Vagina (tissue), 2 donors: ENCODE data around the gene NEDD4L.

ENCODE experiments used
- CTCF ChIP-seq, 3 experiments: fragments of 450-650 bp in 2 of 3; fragments of 200-600 bp in 1 of 3; sonication (generic) in 1 of 3; IDR thresholded peaks; one replicate each; pipeline ENCODE4 v1.5.1; 2017 to 2019; ENCODE audit warnings: antibody characterized with exemption in 3 of 3, mild to moderate bottlenecking in 2 of 3, moderate library complexity in 2 of 3
- POLR2A ChIP-seq, 2 donors: fragments of 450-650 bp; IDR thresholded peaks; one replicate each; pipeline ENCODE4 v1.6.1; 2017; ENCODE audit warnings: antibody characterized with exemption in 2 of 2, mild to moderate bottlenecking in 2 of 2, moderate library complexity in 2 of 2
- POLR2AphosphoS5 ChIP-seq, 2 donors: sonication (generic); formaldehyde crosslinking; IDR thresholded peaks; one replicate each; pipeline ENCODE4 v1.9.0; 2017; ENCODE audit warnings: antibody characterized with exemption in 2 of 2, mild to moderate bottlenecking in 2 of 2, low read depth in 1 of 2; ENCODE audit not compliant: insufficient read depth in 1 of 2

- no peak for TF ChIP-seq POLR2AphosphoS5 (IDR thresholded peaks at IDR 0.05; ENCODE audit: insufficient read depth in 1 of 2, low read depth in 1 of 2)
- no peak for TF ChIP-seq CTCF (IDR thresholded peaks at IDR 0.05)
- no peak for TF ChIP-seq POLR2A (IDR thresholded peaks at IDR 0.05)
Measured at GRCh38 chr18:58345875-58346274, 301.8 kb downstream of the NEDD4L start.
